ENCODE results near the gene PATL1. TPM values are rescaled to one million over a fixed set of nuclear protein-coding genes. Genes with fewer than 3 reads are reported as not detected.
"Not testable (repeated sequence)": the region's sequence is repeated elsewhere in the genome, so short reads cannot be mapped to it uniquely, and the experiment has no call there.

PATL1 gene
- total RNA-seq, 1 donor from 2014 or later = 39.3 TPM

GRCh38 chr11:59692915-59693314 lies 24.1 kb upstream of the PATL1 start:
- Mint-ChIP-seq H3K4me3 (ENCODE audit: unreplicated experiment) (no peak overlapping the region), H3K9me3 (ENCODE audit: unreplicated experiment) (peaks cover 18% of the 10 kb centered on the region), H3K27ac (ENCODE audit: unreplicated experiment) (no peak overlapping the region), H3K4me1 (ENCODE audit: unreplicated experiment) (no peaks in the 10 kb centered on the region), H3K36me3 (ENCODE audit: unreplicated experiment) (no peaks in the 10 kb centered on the region), H3K27me3 (ENCODE audit: unreplicated experiment) (peaks cover 29% of the 10 kb centered on the region)
- DNase-seq (ENCODE audit: extremely low spot score, unreplicated experiment) = no peak
- TF ChIP-seq CTCF (IDR thresholded peaks at IDR 0.05) = no peak

GRCh38 chr11:59691156-59691555 lies 22.3 kb upstream of the PATL1 start:
- no peak for DNase-seq (ENCODE audit: extremely low spot score, unreplicated experiment)
- H3K27ac Mint-ChIP-seq (ENCODE audit: unreplicated experiment) = no peak overlapping the region
- TF ChIP-seq CTCF (IDR thresholded peaks at IDR 0.05) = no peak
- no peaks in the 10 kb centered on the region for H3K4me1 Mint-ChIP-seq (ENCODE audit: unreplicated experiment)
- no peak overlapping the region for H3K4me3 Mint-ChIP-seq (ENCODE audit: unreplicated experiment)
- H3K27me3 Mint-ChIP-seq (ENCODE audit: unreplicated experiment) = peaks cover 32% of the 10 kb centered on the region
- no peaks in the 10 kb centered on the region for H3K36me3 Mint-ChIP-seq (ENCODE audit: unreplicated experiment)
- H3K9me3 Mint-ChIP-seq (ENCODE audit: unreplicated experiment) = peaks cover 18% of the 10 kb centered on the region

- peaks cover 38% of the 10 kb centered on the region for H3K27me3 Mint-ChIP-seq (ENCODE audit: unreplicated experiment)
- no peaks in the 10 kb centered on the region for H3K36me3 Mint-ChIP-seq (ENCODE audit: unreplicated experiment)
- TF ChIP-seq CTCF (IDR thresholded peaks at IDR 0.05) = no peak
- no peaks in the 10 kb centered on the region for H3K4me1 Mint-ChIP-seq (ENCODE audit: unreplicated experiment)
- no peak for DNase-seq (ENCODE audit: extremely low spot score, unreplicated experiment)
- H3K9me3 Mint-ChIP-seq (ENCODE audit: unreplicated experiment) = peaks cover 23% of the 10 kb centered on the region
- H3K27ac Mint-ChIP-seq (ENCODE audit: unreplicated experiment) = no peak overlapping the region
- H3K4me3 Mint-ChIP-seq (ENCODE audit: unreplicated experiment) = no peak overlapping the region
Measured at GRCh38 chr11:59689015-59689414, 20.2 kb upstream of the PATL1 start.

- not testable (repeated sequence) for H3K4me3 Mint-ChIP-seq (ENCODE audit: unreplicated experiment); DNase-seq (ENCODE audit: extremely low spot score, unreplicated experiment); H3K4me1 Mint-ChIP-seq (ENCODE audit: unreplicated experiment); H3K27ac Mint-ChIP-seq (ENCODE audit: unreplicated experiment); H3K36me3 Mint-ChIP-seq (ENCODE audit: unreplicated experiment); H3K9me3 Mint-ChIP-seq (ENCODE audit: unreplicated experiment)
- H3K27me3 Mint-ChIP-seq (ENCODE audit: unreplicated experiment) = peaks cover 41% of the 10 kb centered on the region
Measured at GRCh38 chr11:59681260-59681725, 12.5 kb upstream of the PATL1 start.

- Mint-ChIP-seq H3K27ac (ENCODE audit: unreplicated experiment) (no peak overlapping the region), H3K36me3 (ENCODE audit: unreplicated experiment) (no peaks in the 10 kb centered on the region), H3K27me3 (ENCODE audit: unreplicated experiment) (peaks cover 35% of the 10 kb centered on the region), H3K4me1 (ENCODE audit: unreplicated experiment) (no peaks in the 10 kb centered on the region), H3K4me3 (ENCODE audit: unreplicated experiment) (no peak overlapping the region), H3K9me3 (ENCODE audit: unreplicated experiment) (peaks cover 8% of the 10 kb centered on the region)
- DNase-seq (ENCODE audit: extremely low spot score, unreplicated experiment) = no peak
- peak; percentile 83 for TF ChIP-seq CTCF (IDR thresholded peaks at IDR 0.05)
Measured at GRCh38 chr11:59680287-59681154, 11.7 kb upstream of the PATL1 start.

Measured in osteocyte (in vitro differentiated cells).